Lower leg skin (tissue), 3 donors: ENCODE data around the gene CLK1.
"Not testable (repeated sequence)": the region's sequence is repeated elsewhere in the genome, so short reads cannot be mapped to it uniquely, and the experiment has no call there.

Experiments used
- POLR2A ChIP-seq, 2 donors: fragments of 450-650 bp; IDR thresholded peaks; one replicate each; pipeline ENCODE4 v1.6.1; 2016 to 2017; ENCODE audit warnings: antibody characterized with exemption in 2 of 2, mild to moderate bottlenecking in 1 of 2, moderate library complexity in 1 of 2
- TF ChIP-seq, protein P1 (sequence below), 3 donors: fragments of 450-650 bp; IDR thresholded peaks; one replicate each; pipeline ENCODE4 v1.5.1; 2016; ENCODE audit warnings: antibody characterized with exemption in 3 of 3, mild to moderate bottlenecking in 3 of 3, moderate library complexity in 2 of 3

- TF ChIP-seq, protein P1, sequence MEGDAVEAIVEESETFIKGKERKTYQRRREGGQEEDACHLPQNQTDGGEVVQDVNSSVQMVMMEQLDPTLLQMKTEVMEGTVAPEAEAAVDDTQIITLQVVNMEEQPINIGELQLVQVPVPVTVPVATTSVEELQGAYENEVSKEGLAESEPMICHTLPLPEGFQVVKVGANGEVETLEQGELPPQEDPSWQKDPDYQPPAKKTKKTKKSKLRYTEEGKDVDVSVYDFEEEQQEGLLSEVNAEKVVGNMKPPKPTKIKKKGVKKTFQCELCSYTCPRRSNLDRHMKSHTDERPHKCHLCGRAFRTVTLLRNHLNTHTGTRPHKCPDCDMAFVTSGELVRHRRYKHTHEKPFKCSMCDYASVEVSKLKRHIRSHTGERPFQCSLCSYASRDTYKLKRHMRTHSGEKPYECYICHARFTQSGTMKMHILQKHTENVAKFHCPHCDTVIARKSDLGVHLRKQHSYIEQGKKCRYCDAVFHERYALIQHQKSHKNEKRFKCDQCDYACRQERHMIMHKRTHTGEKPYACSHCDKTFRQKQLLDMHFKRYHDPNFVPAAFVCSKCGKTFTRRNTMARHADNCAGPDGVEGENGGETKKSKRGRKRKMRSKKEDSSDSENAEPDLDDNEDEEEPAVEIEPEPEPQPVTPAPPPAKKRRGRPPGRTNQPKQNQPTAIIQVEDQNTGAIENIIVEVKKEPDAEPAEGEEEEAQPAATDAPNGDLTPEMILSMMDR (IDR thresholded peaks at IDR 0.05), result not testable (repeated sequence)
- TF ChIP-seq POLR2A (IDR thresholded peaks at IDR 0.05), result not testable (repeated sequence)
Observed at GRCh38 chr2:200881715-200882249, 17.3 kb upstream of the CLK1 start.
